Upper lobe of left lung (tissue), 6 donors: ENCODE results near the gene ARAP1. TPM values are rescaled to one million over a fixed set of nuclear protein-coding genes. Genes with fewer than 3 reads are reported as not detected.

Experiments used
- ATAC-seq, 2 donors: fragments of 200-7000 bp; cut with Tn5 transposase; one replicate each; pipeline ENCODE4 v1.9.1; 2022; ENCODE audit warnings: mild to moderate bottlenecking in 2 of 2, moderate library complexity in 2 of 2; ENCODE audit not compliant: low FRiP score in 2 of 2
- DNase-seq, 2 donors: peaks; one replicate each; pipeline ENCODE4 v3.0.0-alpha.2; 2019 to 2020
- H3K27ac ChIP-seq, 4 donors: fragments of 200-600 bp; sonication (generic); one replicate each; pipeline ENCODE4 v1.5.1; 2016 to 2019
- H3K27me3 ChIP-seq, 4 donors: fragments of 200-600 bp; sonication (generic); one replicate each; pipeline ENCODE4 v1.5.1; 2017 to 2019
- H3K36me3 ChIP-seq, 4 donors: fragments of 200-600 bp; sonication (generic); one replicate each; pipeline ENCODE4 v1.5.1; 2016 to 2019
- H3K4me1 ChIP-seq, 4 donors: fragments of 200-600 bp; sonication (generic); one replicate each; pipeline ENCODE4 v1.5.1; 2018 to 2019
- H3K4me3 ChIP-seq, 4 donors: fragments of 200-600 bp; sonication (generic); one replicate each; pipeline ENCODE4 v1.5.1; 2017 to 2019; ENCODE audit warnings: mild to moderate bottlenecking in 2 of 4, moderate library complexity in 1 of 4
- H3K9me3 ChIP-seq, 4 donors: fragments of 200-600 bp; sonication (generic); one replicate each; pipeline ENCODE4 v1.5.1; 2018 to 2019
- EP300 ChIP-seq, 4 donors: sonication (generic); formaldehyde crosslinking; IDR thresholded peaks; one replicate each; pipeline ENCODE4 v1.5.1; 2017; ENCODE audit warnings: antibody characterized with exemption in 4 of 4, control low read depth in 2 of 4
- POLR2A ChIP-seq, 4 donors: fragments of 450-650 bp; IDR thresholded peaks; one replicate each; pipeline ENCODE4 v1.5.1; 2016 to 2017; ENCODE audit warnings: antibody characterized with exemption in 4 of 4, mild to moderate bottlenecking in 2 of 4
- POLR2AphosphoS5 ChIP-seq, 2 donors: sonication (generic); formaldehyde crosslinking; IDR thresholded peaks; one replicate each; pipeline ENCODE4 v1.5.1; 2017; ENCODE audit warnings: antibody characterized with exemption in 2 of 2
- WGBS, 2 donors: methylation state at CpG; one replicate each; pipeline ENCODE4 v1.1.5; 2017 to 2018; 5-methylcytosine and 5-hydroxymethylcytosine counted together
- total RNA-seq, 6 donors: library from RNA; depleted of rRNA in 4 of 6; stranded (reverse); fragments of >200 nt in 4 of 6; gene quantifications; one replicate each; pipeline versions ENCODE4 v1.1.0 to v1.2.1, GENCODE V29; 2016 to 2021
- TF ChIP-seq, protein P1 (sequence below), 6 experiments: fragments of 450-650 bp in 4 of 6; fragments of 200-600 bp in 2 of 6; sonication (generic) in 2 of 6; IDR thresholded peaks; one replicate each; pipeline ENCODE4 v1.5.1; 2016 to 2019; ENCODE audit warnings: antibody characterized with exemption in 6 of 6
- donor health status: DM: no; HTN: no; CAD: no; lungs with moderate emphysema.
- donor health status: DM: no; HTN: yes; CAD: no; lungs with severe emphysema.

Gene ARAP1
- total RNA-seq, 6 donors from 2014 or later = 217 to 1,154 (median 269) TPM

DNA sequence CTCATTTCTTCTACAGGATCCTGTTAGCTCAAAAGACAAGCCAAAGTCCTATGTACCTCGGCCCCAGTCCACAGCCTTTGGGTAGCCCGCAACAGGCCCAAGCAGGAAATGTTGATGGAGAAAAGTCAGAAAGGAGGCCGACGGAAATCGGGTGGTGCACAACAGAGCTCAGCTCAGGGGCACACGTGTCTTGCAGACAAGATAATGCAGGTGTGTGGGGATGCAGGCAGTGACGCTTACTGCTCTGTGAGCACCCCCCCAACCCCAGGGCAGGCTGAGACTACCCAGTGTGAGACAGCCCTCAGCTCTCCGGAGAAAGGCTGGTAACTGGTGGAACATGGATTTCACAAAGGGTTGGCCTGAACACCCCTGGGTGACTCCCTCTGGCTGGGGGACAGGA, 73.7 kb downstream of the ARAP1 start:
- H3K36me3 ChIP-seq = peaks cover 0 to 6% (median under 1%) of the 10 kb centered on the region in 4 donors
- no peak overlapping the region for H3K27ac ChIP-seq
- DNase-seq = no peak
- TF ChIP-seq, protein P1, sequence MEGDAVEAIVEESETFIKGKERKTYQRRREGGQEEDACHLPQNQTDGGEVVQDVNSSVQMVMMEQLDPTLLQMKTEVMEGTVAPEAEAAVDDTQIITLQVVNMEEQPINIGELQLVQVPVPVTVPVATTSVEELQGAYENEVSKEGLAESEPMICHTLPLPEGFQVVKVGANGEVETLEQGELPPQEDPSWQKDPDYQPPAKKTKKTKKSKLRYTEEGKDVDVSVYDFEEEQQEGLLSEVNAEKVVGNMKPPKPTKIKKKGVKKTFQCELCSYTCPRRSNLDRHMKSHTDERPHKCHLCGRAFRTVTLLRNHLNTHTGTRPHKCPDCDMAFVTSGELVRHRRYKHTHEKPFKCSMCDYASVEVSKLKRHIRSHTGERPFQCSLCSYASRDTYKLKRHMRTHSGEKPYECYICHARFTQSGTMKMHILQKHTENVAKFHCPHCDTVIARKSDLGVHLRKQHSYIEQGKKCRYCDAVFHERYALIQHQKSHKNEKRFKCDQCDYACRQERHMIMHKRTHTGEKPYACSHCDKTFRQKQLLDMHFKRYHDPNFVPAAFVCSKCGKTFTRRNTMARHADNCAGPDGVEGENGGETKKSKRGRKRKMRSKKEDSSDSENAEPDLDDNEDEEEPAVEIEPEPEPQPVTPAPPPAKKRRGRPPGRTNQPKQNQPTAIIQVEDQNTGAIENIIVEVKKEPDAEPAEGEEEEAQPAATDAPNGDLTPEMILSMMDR (IDR thresholded peaks at IDR 0.05) = no peak
- TF ChIP-seq POLR2A (IDR thresholded peaks at IDR 0.05) (no peak), EP300 (IDR thresholded peaks at IDR 0.05) (no peak)
- ATAC-seq = no peak
- no peaks in the 10 kb centered on the region for H3K9me3 ChIP-seq
- no peak overlapping the region for H3K4me3 ChIP-seq
- H3K4me1 ChIP-seq = peaks cover under 1 to 18% (median 7%) of the 10 kb centered on the region in 4 donors
- WGBS, 2 donors = 68 to 82% methylated on average over 7 to 8 of the region's 8 CpGs
- peaks cover 0 to 43% (median 7%) of the 10 kb centered on the region in 4 donors for H3K27me3 ChIP-seq

DNA sequence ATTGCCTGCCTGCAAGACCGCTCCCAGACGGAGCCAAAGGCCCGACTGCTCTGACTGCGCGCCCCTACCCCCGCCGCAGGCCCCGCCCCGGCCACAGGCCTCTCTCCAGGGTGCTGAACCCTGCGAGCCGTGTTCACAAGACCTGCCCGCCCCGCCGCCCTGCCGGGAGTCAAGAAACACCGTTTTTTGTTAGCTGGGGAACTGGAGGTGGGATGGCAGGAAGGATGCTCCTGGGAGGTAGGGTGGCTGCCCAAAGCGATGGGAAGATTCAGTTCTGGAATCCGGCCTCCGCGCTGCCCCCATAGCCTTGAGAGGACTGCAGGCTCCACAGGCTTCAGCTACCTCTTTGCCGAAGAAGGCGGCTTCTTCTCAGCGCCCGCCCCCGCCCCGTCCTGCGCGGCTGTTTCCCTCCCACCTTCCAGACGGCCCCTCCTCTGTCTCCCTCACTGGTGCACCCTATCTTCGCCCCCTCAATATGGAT, 75.3 kb downstream of the ARAP1 start:
- H3K27me3 ChIP-seq = peaks cover 0 to 46% (median 10%) of the 10 kb centered on the region in 4 donors
- H3K9me3 ChIP-seq = no peaks in the 10 kb centered on the region
- no peak overlapping the region for H3K27ac ChIP-seq
- peaks cover 0 to 17% (median 7%) of the 10 kb centered on the region in 4 donors for H3K4me1 ChIP-seq
- no peak overlapping the region for H3K4me3 ChIP-seq
- TF ChIP-seq POLR2A (IDR thresholded peaks at IDR 0.05) (no peak), EP300 (IDR thresholded peaks at IDR 0.05) (no peak), POLR2AphosphoS5 (IDR thresholded peaks at IDR 0.05) (no peak)
- DNase-seq (peak; percentile 56 to 94), ATAC-seq (peak; percentile 61 to 63)
- 2 to 9% methylated on average over 13 to 22 of the region's 30 CpGs for WGBS, 2 donors
- H3K36me3 ChIP-seq = no peaks in the 10 kb centered on the region

DNA sequence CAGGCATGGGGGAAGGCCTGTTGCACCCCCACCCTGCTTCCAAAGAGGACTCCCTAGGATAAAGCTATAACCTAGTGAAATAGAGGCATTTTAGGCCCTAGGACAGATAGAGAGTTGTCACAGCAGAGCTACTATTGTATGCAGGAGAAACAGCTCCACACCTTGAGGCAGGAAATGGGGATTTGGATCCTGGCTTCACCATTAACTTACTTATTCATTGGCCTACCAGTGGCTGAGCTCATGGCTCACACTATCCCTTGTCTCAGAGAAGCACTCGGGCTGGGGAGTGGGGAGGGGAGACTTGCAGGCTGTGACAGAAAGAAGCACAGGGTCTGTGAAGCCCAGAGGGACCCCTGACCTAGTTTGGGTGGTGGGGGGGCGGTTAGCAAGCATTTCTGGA, 77.0 kb downstream of the ARAP1 start:
- TF ChIP-seq EP300 (IDR thresholded peaks at IDR 0.05) = no peak
- TF ChIP-seq POLR2A (IDR thresholded peaks at IDR 0.05) = no peak
- TF ChIP-seq, protein P1 (IDR thresholded peaks at IDR 0.05) = no peak
- no peak for TF ChIP-seq POLR2AphosphoS5 (IDR thresholded peaks at IDR 0.05)
- Histone ChIP-seq H3K4me3 (no peak overlapping the region), H3K9me3 (no peaks in the 10 kb centered on the region), H3K36me3 (no peaks in the 10 kb centered on the region), H3K4me1 (peaks cover 0 to 7% (median 0%) of the 10 kb centered on the region in 4 donors), H3K27ac (no peak overlapping the region), H3K27me3 (peaks cover 0 to 46% (median 10%) of the 10 kb centered on the region in 4 donors)
- DNase-seq (no peak), ATAC-seq (no peak)
- WGBS, 2 donors = 38 to 42% methylated on average over 2 of the region's 2 CpGs

DNA sequence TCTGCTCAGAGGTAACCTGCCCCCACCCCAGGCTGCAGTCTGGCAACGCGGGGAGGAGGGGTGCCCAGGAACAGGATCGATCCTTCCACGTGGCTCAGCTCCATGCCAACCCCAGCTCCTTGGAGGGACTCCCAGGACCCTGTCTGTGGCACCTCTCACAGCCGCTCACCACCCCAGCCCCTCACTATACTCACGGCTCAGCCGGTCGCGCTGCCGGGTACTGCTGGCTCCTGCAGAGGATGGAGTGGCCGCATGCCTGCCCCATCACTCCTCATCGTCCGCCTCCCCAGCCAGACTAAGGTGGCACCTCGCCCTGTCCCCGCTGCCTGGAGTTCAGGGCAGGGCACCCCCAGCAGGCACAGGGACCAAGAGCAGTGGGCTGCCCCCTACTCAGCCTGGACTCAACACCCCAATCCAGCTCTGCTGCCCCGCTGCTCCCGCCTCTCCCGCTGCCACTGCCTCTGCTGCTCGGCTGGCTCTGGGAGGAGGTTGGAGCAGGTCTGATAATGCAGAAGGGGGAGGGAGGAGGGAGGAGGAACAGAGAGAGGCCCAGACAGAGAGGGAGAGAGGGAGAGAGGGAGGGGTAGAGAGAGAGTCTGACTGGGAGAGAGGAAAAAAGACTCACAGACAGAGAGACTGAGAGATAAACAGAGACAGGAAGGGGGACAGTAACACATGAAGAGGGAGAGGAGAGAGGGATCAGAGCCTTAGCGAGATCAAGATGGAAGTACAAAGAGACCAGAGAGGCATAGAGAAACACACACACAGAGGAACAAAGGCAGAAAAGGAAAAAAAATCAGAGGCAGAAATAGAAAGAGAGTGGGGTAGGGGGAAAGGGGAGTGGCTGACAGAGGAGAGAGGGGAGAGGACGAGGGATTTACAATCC, 78.0 kb downstream of the ARAP1 start, which contains the start of gene PDE2A:
PDE2A (minus strand) TSS at position 480 of the 886 bp plus-strand sequence; CDS start at position 265, 215 bp downstream.
- Histone ChIP-seq H3K4me1 (peaks cover 0 to 7% (median 0%) of the 10 kb centered on the region in 4 donors), H3K4me3 (no peak within 1 kb of the TSS), H3K27ac (no peak within 1 kb of the TSS), H3K9me3 (no peaks in the 10 kb centered on the region), H3K27me3 (peaks cover 0 to 46% (median 10%) of the 10 kb centered on the region in 4 donors), H3K36me3 (no peaks in the 10 kb centered on the region)
- DNase-seq (no peak), ATAC-seq (peak in 1 of 2 donors; percentile 3)
- WGBS, 2 donors = 6 to 12% methylated on average over 10 to 14 of the region's 21 CpGs
- TF ChIP-seq, protein P1 (IDR thresholded peaks at IDR 0.05) = no peak
- TF ChIP-seq POLR2AphosphoS5 (IDR thresholded peaks at IDR 0.05) (no peak), POLR2A (IDR thresholded peaks at IDR 0.05) (no peak), EP300 (IDR thresholded peaks at IDR 0.05) (no peak)

DNA sequence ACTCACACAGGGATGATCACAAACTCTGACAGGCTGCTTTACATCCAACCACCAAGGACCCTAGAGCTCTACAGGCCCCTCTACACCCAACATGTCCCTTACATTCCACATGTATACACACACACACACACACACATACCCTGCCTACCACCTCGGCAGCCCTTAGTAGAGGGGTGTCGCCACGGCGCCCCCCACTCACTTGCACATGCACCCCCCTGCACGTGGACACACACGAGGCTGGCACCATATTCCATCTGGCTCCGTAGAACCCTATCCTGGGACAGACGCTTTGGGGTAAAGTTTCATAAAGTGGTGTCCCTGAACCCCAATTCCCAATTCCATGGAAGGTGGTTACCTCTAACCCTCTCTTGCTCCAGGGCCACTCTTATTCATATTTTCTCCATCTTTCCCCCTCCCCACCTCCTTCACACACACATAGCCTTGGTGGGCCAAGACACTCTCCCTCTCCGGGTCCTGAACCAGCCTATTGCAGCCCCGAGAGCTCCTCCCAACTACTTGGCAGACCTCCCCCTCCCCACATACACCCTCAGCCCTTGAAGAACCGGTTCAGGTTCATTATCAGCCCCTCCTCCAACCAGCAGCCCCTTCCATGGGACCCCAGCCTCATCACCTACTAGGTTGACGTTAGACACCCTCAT, 78.8 kb downstream of the ARAP1 start:
- Histone ChIP-seq H3K4me3 (no peak overlapping the region), H3K9me3 (no peaks in the 10 kb centered on the region), H3K27ac (no peak overlapping the region), H3K27me3 (peaks cover 0 to 41% (median 10%) of the 10 kb centered on the region in 4 donors), H3K36me3 (no peaks in the 10 kb centered on the region), H3K4me1 (peaks cover 0 to 7% (median 0%) of the 10 kb centered on the region in 4 donors)
- WGBS, 2 donors = 26 to 36% methylated on average over 12 of the region's 12 CpGs
- DNase-seq = no peak
- ATAC-seq = no peak
- TF ChIP-seq EP300 (IDR thresholded peaks at IDR 0.05) = no peak
- no peak for TF ChIP-seq POLR2A (IDR thresholded peaks at IDR 0.05)
- TF ChIP-seq POLR2AphosphoS5 (IDR thresholded peaks at IDR 0.05) = no peak
- TF ChIP-seq, protein P1 (IDR thresholded peaks at IDR 0.05) = no peak
